LNCaP clone FGC (cell line): ENCODE measurements around the gene IER5.

Experiments used
- DNase-seq: peaks from one replicate; pipeline ENCODE4 v3.0.0-alpha.2; 2011; ENCODE audit warnings: low read depth
- H3K4me3 ChIP-seq: 2 replicates; pipeline ENCODE4 v1.5.1; 2011; ENCODE audit warnings: mild to moderate bottlenecking, low read depth, low read length, control low read depth
- TF ChIP-seq, protein P1 (sequence below): IDR thresholded peaks from 2 replicates; pipeline ENCODE4 v1.5.1; 2012; ENCODE audit warnings: mild to moderate bottlenecking; ENCODE audit not compliant: control insufficient read depth, insufficient read depth; ENCODE audit errors: extremely low read depth

IER5 gene

DNA sequence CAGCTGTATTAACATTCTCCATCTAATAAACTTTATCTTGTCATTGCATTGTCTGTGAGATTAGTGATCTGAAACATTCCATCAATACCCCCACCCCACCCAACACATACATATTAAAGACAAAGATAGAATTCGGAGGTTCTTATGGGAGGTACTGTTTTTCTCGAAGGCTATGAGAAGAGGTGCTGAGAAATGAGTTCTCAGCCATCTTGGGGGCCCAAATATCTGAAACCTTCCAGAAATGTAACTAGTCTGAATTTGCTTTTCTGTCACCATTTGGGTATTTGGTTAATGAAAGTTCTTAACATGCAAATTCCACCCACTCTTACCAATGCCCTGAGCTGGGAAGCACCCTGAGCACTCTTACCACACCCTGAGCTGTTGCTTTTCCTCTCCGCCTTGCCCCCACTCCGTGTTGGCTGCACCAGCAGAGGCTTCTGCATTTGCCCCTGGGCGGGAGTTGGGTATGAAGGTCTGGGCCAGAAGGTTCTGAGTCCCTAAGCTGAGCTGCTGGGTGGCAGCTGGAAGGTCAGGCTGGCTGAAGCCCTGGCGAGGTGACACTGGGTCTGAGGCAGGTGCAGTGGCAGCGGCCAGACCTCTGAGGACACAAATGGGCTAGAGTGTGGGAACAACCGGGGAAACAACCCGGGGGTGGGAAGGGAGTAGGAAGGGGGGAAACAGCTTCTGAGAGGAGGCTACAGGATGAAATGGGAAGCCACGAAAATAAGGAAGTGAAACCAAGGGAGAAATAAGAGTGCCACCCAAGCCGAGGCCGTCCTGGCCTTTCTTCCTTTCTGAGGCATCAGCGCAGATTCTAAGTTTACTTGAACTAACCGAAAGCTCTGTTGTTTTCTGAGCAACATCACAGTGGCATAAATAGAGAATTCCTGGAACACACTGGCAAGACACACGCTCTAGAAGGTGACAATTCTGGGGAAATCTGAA, 26.3 kb upstream of the IER5 start:
- no peak overlapping the region for H3K4me3 ChIP-seq
- TF ChIP-seq, protein P1, sequence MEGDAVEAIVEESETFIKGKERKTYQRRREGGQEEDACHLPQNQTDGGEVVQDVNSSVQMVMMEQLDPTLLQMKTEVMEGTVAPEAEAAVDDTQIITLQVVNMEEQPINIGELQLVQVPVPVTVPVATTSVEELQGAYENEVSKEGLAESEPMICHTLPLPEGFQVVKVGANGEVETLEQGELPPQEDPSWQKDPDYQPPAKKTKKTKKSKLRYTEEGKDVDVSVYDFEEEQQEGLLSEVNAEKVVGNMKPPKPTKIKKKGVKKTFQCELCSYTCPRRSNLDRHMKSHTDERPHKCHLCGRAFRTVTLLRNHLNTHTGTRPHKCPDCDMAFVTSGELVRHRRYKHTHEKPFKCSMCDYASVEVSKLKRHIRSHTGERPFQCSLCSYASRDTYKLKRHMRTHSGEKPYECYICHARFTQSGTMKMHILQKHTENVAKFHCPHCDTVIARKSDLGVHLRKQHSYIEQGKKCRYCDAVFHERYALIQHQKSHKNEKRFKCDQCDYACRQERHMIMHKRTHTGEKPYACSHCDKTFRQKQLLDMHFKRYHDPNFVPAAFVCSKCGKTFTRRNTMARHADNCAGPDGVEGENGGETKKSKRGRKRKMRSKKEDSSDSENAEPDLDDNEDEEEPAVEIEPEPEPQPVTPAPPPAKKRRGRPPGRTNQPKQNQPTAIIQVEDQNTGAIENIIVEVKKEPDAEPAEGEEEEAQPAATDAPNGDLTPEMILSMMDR = no peak
- no peak for DNase-seq

- TF ChIP-seq, protein P1 = no peak
- DNase-seq = no peak
- no peak overlapping the region for H3K4me3 ChIP-seq
These were observed 25.6 kb upstream of the IER5 start for GRCh38 chr1:181062836-181063428.

DNA sequence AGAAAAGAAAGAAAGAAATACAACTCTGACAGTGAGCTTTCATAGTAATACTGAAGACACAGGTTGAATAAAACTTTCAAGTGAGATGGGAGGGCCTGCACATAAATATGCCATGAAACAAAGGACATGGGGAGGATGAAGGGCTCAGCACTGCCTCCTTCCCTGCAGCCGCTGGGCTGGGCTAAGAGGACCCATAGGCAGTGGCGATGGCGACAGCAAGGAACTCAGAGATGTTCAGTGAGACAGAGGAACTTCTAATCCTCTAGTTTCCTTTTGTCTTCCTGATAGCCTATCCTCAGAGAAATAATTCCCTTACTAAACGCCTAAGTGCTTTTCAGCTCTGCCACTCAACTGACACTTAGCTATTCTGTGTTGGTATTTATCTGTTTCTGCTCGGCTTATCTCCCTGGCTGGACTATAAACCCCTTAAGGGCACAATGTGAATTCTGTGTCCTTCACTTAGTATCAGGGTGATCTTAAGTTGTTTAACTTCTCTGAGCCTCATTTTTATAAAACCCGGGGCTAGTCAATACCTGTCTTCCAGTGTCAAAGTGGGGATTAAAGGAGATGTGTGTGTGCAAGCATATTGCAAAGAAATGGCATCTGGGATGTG, 24.4 kb upstream of the IER5 start:
- no peak overlapping the region for H3K4me3 ChIP-seq
- TF ChIP-seq, protein P1 = no peak
- DNase-seq = no peak

DNA sequence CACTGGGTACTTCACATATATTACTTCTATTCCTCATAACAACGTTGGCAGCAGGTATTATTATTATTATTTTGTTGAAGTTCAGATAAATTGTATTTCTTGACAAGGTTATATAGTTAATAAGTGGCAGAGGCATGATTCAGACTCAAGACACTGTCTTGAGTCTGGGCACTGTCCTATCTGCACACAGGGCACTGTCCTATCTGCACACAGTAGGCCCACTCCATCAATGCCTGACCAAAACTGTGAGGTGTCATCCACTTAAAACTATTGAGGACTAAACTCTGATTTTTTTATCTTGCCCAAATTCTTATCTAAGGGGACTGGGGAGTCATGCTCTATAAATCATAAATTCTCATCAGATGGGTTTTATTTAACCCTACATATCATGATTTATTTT, 23.8 kb upstream of the IER5 start:
- H3K4me3 ChIP-seq = no peak overlapping the region
- TF ChIP-seq, protein P1 = no peak
- no peak for DNase-seq

- DNase-seq = no peak
- H3K4me3 ChIP-seq = no peak overlapping the region
- TF ChIP-seq, protein P1 = no peak
These were observed 14.9 kb upstream of the IER5 start for GRCh38 chr1:181073638-181074037.

GRCh38 chr1:181075766-181076350, 12.6 kb upstream of the IER5 start:
- no peak for DNase-seq
- no peak overlapping the region for H3K4me3 ChIP-seq
- TF ChIP-seq, protein P1 = no peak
